G401 (cell line): ENCODE data around the gene GAB2. TPM values are rescaled to one million over a fixed set of nuclear protein-coding genes. Genes with fewer than 3 reads are reported as not detected.
A peak's percentile ranks its signal among the peaks of the same experiment; 100 is the strongest.
"Not testable (repeated sequence)": the region's sequence is repeated elsewhere in the genome, so short reads cannot be mapped to it uniquely, and the experiment has no call there.

ENCODE experiments used
- DNase-seq: peaks from one replicate; pipeline ENCODE4 v3.0.0-alpha.2; 2015; ENCODE audit warnings: low spot score
- in situ Hi-C: cut with HindIII; loops from 2 replicates; pipeline ENCODE4 v1.10.0; 2016; ENCODE audit warnings: low sequenced_read_pairs, mixed read lengths
- total RNA-seq: library from RNA; depleted of rRNA; stranded (reverse); fragments of >200 nt; shearing (Covaris generic); gene quantifications from 2 replicates; pipeline ENCODE4 v1.2.3, GENCODE V29; 2014

GAB2 gene
- total RNA-seq, 1 experiment from 2014 or later, result 13.9 TPM

- no peak for DNase-seq
- in situ Hi-C loops, result no loop called here
Measured at GRCh38 chr11:78377625-78378418, 39.8 kb downstream of the GAB2 start.

- in situ Hi-C loops, result no loop called here
Measured at GRCh38 chr11:78376858-78377257, 40.8 kb downstream of the GAB2 start.

GRCh38 chr11:78374917-78375316 is 42.7 kb downstream of the GAB2 start:
- no peak for DNase-seq
- in situ Hi-C loops, result no loop called here

More at GRCh38 chr11:78376858-78377257, 40.8 kb downstream of the GAB2 start:
- DNase-seq, result no peak

GRCh38 chr11:78373689-78374088 is 43.9 kb downstream of the GAB2 start:
- no peak for DNase-seq
- in situ Hi-C loops, result no loop called here

- DNase-seq, result no peak
- in situ Hi-C loops, result no loop called here
Measured at GRCh38 chr11:78372114-78372768, 45.4 kb downstream of the GAB2 start.

GRCh38 chr11:78371221-78371891 is 46.3 kb downstream of the GAB2 start:
- peak; percentile 8 for DNase-seq
- in situ Hi-C loops, result no loop called here

GRCh38 chr11:78370406-78371172 is 47.0 kb downstream of the GAB2 start:
- in situ Hi-C loops, result no loop called here
- no peak for DNase-seq

GRCh38 chr11:78365381-78365792 is 52.2 kb downstream of the GAB2 start:
- in situ Hi-C loops, result no loop called here
- no peak for DNase-seq

GRCh38 chr11:78364128-78364751 is 53.4 kb downstream of the GAB2 start:
- no peak for DNase-seq

GRCh38 chr11:78363024-78363619 is 54.5 kb downstream of the GAB2 start:
- DNase-seq, result no peak
- in situ Hi-C loops, result no loop called here

More at GRCh38 chr11:78364128-78364751, 53.4 kb downstream of the GAB2 start:
- in situ Hi-C loops, result no loop called here

GRCh38 chr11:78361228-78361627 is 56.4 kb downstream of the GAB2 start:
- no peak for DNase-seq
- in situ Hi-C loops, result no loop called here

GRCh38 chr11:78359921-78360320 is 57.7 kb downstream of the GAB2 start:
- DNase-seq, result no peak
- in situ Hi-C loops, result no loop called here

GRCh38 chr11:78357924-78358323 is 59.7 kb downstream of the GAB2 start:
- in situ Hi-C loops, DNase-seq: not testable (repeated sequence)

- DNase-seq, in situ Hi-C loops: not testable (repeated sequence)
Measured at GRCh38 chr11:78357425-78357824, 60.2 kb downstream of the GAB2 start.

GRCh38 chr11:78355742-78356141 is 61.9 kb downstream of the GAB2 start:
- DNase-seq, in situ Hi-C loops: not testable (repeated sequence)

GRCh38 chr11:78355309-78355705 is 62.3 kb downstream of the GAB2 start:
- DNase-seq, result no peak
- in situ Hi-C loops, result no loop called here

GRCh38 chr11:78354408-78355308 is 63.0 kb downstream of the GAB2 start:
- no peak for DNase-seq
- in situ Hi-C loops, result no loop called here
